HG03025 (cell line): Measurements from ENCODE around the gene FAM110A.
"Not testable (repeated sequence)": the region's sequence is repeated elsewhere in the genome, so short reads cannot be mapped to it uniquely, and the experiment has no call there.

Experiments
- ATAC-seq: cut with Tn5 transposase; IDR thresholded peaks from one replicate; pipeline ENCODE4 v1.9.1; 2021; ENCODE audit warnings: mild to moderate bottlenecking, moderate library complexity; ENCODE audit not compliant: unreplicated experiment, low FRiP score

Gene FAM110A

GRCh38 chr20:841568-842546 lies 8.3 kb downstream of the FAM110A start:
- ATAC-seq, result no peak

- no peak for ATAC-seq
These were observed 9.0 kb downstream of the FAM110A start for GRCh38 chr20:842547-842940.

GRCh38 chr20:843912-844311 lies 10.4 kb downstream of the FAM110A start:
- ATAC-seq, result no peak

- ATAC-seq, result peak; percentile 95
These were observed 11.1 kb downstream of the FAM110A start for GRCh38 chr20:844473-845225.

- ATAC-seq, result no peak
These were observed 11.8 kb downstream of the FAM110A start for GRCh38 chr20:845226-845868.

- ATAC-seq, result no peak
These were observed 12.7 kb downstream of the FAM110A start for GRCh38 chr20:845941-846893.

- ATAC-seq, result no peak
These were observed 13.4 kb downstream of the FAM110A start for GRCh38 chr20:846894-847278.

- ATAC-seq, result no peak
These were observed 14.7 kb downstream of the FAM110A start for GRCh38 chr20:848193-848592.

- ATAC-seq, result not testable (repeated sequence)
These were observed 15.2 kb downstream of the FAM110A start for GRCh38 chr20:848731-849130.

GRCh38 chr20:853406-853996 lies 20.0 kb downstream of the FAM110A start:
- no peak for ATAC-seq

- no peak for ATAC-seq
These were observed 21.1 kb downstream of the FAM110A start for GRCh38 chr20:854601-855000.

GRCh38 chr20:855466-856360 lies 22.2 kb downstream of the FAM110A start:
- ATAC-seq, result no peak

GRCh38 chr20:856361-856775 lies 22.9 kb downstream of the FAM110A start:
- ATAC-seq, result no peak

- ATAC-seq, result no peak
These were observed 24.5 kb downstream of the FAM110A start for GRCh38 chr20:858011-858410.

- ATAC-seq, result no peak
These were observed 26.3 kb downstream of the FAM110A start for GRCh38 chr20:859751-860231.

GRCh38 chr20:860891-861290 lies 27.4 kb downstream of the FAM110A start:
- ATAC-seq, result no peak

- no peak for ATAC-seq
These were observed 31.9 kb downstream of the FAM110A start for GRCh38 chr20:865440-865839.

- ATAC-seq, result no peak
These were observed 34.8 kb downstream of the FAM110A start for GRCh38 chr20:868279-868678.
